OCI-LY3 (cell line): ENCODE data around the gene AGPAT4.

Experiments used
- H2AFZ ChIP-seq: fragments of 200-600, 300-600 bp; shearing (Covaris generic); 2 replicates; pipeline ENCODE4 v1.6.0; 2014; ENCODE audit warnings: antibody characterized with exemption, low read depth, low read length
- H3K27ac ChIP-seq: fragments of 200-600, 300-600 bp; sonication (generic); 2 replicates; pipeline ENCODE4 v1.5.1; 2014; ENCODE audit warnings: mild to moderate bottlenecking, low read length, moderate library complexity, mixed read lengths
- H3K27me3 ChIP-seq: fragments of 200-600, 300-600 bp; sonication (generic); 2 replicates; pipeline ENCODE4 v1.6.1; 2014; ENCODE audit warnings: low read depth, low read length, mixed read lengths
- H3K36me3 ChIP-seq: fragments of 200-600, 300-600 bp; sonication (generic); replicated peaks from 2 replicates; pipeline ENCODE3; 2014; ENCODE audit warnings: low read depth, low read length, mixed read lengths
- H3K4me1 ChIP-seq: fragments of 300-600, 200-600 bp; sonication (generic); 2 replicates; pipeline ENCODE4 v1.6.1; 2014; ENCODE audit warnings: low read length, mixed read lengths
- H3K4me2 ChIP-seq: fragments of 200-600, 300-600 bp; sonication (generic); 2 replicates; pipeline ENCODE4 v1.6.1; 2014; ENCODE audit warnings: low read length, mixed read lengths
- H3K4me3 ChIP-seq: fragments of 300-600, 200-600 bp; sonication (generic); 2 replicates; pipeline ENCODE4 v1.5.1; 2014; ENCODE audit warnings: antibody characterized with exemption, mild to moderate bottlenecking, low read length, moderate library complexity
- H3K79me2 ChIP-seq: fragments of 300-600, 200-600 bp; shearing (Covaris generic); 2 replicates; pipeline ENCODE4 v1.6.1; 2014; ENCODE audit warnings: mild to moderate bottlenecking, low read length, mixed read lengths
- H3K9ac ChIP-seq: fragments of 300-600, 200-600 bp; shearing (Covaris generic); 2 replicates; pipeline ENCODE4 v1.6.0; 2014; ENCODE audit warnings: mild to moderate bottlenecking, low read length, moderate library complexity
- H3K9me3 ChIP-seq: fragments of 200-600, 300-600 bp; shearing (Covaris generic); 2 replicates; pipeline ENCODE4 v1.6.1; 2014; ENCODE audit warnings: low read length, mixed read lengths; ENCODE audit not compliant: insufficient read depth
- H4K20me1 ChIP-seq: fragments of 200-600, 300-600 bp; sonication (generic); 2 replicates; pipeline ENCODE4 v1.6.1; 2016; ENCODE audit warnings: low read length, mixed read lengths; ENCODE audit not compliant: insufficient read depth
- CTCF ChIP-seq: fragments of 200-600, 300-600 bp; sonication (generic); IDR thresholded peaks from 2 replicates; pipeline ENCODE4 v1.5.1; 2014; ENCODE audit warnings: antibody characterized with exemption, low read length, low read depth
- EZH2phosphoT487 ChIP-seq: fragments of 200-600 bp; shearing (Covaris generic); IDR thresholded peaks from 2 replicates; pipeline ENCODE4 v1.6.1; 2018; ENCODE audit warnings: antibody characterized with exemption, mixed run types, low read depth

The AGPAT4 gene

GRCh38 chr6:161107779-161108730 is 165.8 kb downstream of the AGPAT4 start:
- Histone ChIP-seq H3K4me3 (no peak overlapping the region), H3K36me3 (peaks cover 62% of the 10 kb centered on the region), H3K4me2 (no peak overlapping the region), H3K4me1 (no peaks in the 10 kb centered on the region), H3K27me3 (no peaks in the 10 kb centered on the region), H3K9ac (no peak overlapping the region), H2AFZ (no peak overlapping the region), H3K9me3 (no peaks in the 10 kb centered on the region), H4K20me1 (no peaks in the 10 kb centered on the region), H3K79me2 (no peaks in the 10 kb centered on the region), H3K27ac (no peak overlapping the region)
- TF ChIP-seq CTCF (no peak), EZH2phosphoT487 (no peak)

GRCh38 chr6:161105408-161105807 is 168.5 kb downstream of the AGPAT4 start:
- Histone ChIP-seq H2AFZ (no peak overlapping the region), H3K4me3 (no peak overlapping the region), H3K9me3 (no peaks in the 10 kb centered on the region), H3K4me2 (no peak overlapping the region), H3K9ac (no peak overlapping the region), H4K20me1 (no peaks in the 10 kb centered on the region), H3K4me1 (no peaks in the 10 kb centered on the region), H3K27me3 (no peaks in the 10 kb centered on the region), H3K27ac (no peak overlapping the region), H3K79me2 (no peaks in the 10 kb centered on the region), H3K36me3 (peaks cover 50% of the 10 kb centered on the region)
- TF ChIP-seq EZH2phosphoT487 (no peak), CTCF (no peak)

- H3K27ac ChIP-seq = no peak overlapping the region
- H3K9me3 ChIP-seq = no peaks in the 10 kb centered on the region
- no peak overlapping the region for H3K9ac ChIP-seq
- H3K4me1 ChIP-seq = no peaks in the 10 kb centered on the region
- no peak overlapping the region for H3K4me3 ChIP-seq
- no peak overlapping the region for H2AFZ ChIP-seq
- no peak for TF ChIP-seq CTCF
- TF ChIP-seq EZH2phosphoT487 = no peak
- no peaks in the 10 kb centered on the region for H3K79me2 ChIP-seq
- no peaks in the 10 kb centered on the region for H3K27me3 ChIP-seq
- H3K36me3 ChIP-seq = peaks cover 46% of the 10 kb centered on the region
- no peak overlapping the region for H3K4me2 ChIP-seq
- no peaks in the 10 kb centered on the region for H4K20me1 ChIP-seq
Measured at GRCh38 chr6:161104966-161105365, 168.9 kb downstream of the AGPAT4 start.

GRCh38 chr6:161103475-161103874 is 170.4 kb downstream of the AGPAT4 start:
- Histone ChIP-seq H3K27me3 (no peaks in the 10 kb centered on the region), H3K4me2 (no peak overlapping the region), H2AFZ (no peak overlapping the region), H3K9me3 (no peaks in the 10 kb centered on the region), H4K20me1 (no peaks in the 10 kb centered on the region), H3K4me3 (no peak overlapping the region), H3K36me3 (peaks cover 37% of the 10 kb centered on the region), H3K79me2 (no peaks in the 10 kb centered on the region), H3K27ac (no peak overlapping the region), H3K9ac (no peak overlapping the region), H3K4me1 (no peaks in the 10 kb centered on the region)
- TF ChIP-seq CTCF (no peak), EZH2phosphoT487 (no peak)
